ENCODE measurements around the gene CD300LB.
A peak's percentile ranks its signal among the peaks of the same experiment; 100 is the strongest.
"Not testable (repeated sequence)": the region's sequence is repeated elsewhere in the genome, so short reads cannot be mapped to it uniquely, and the experiment has no call there.

CD300LB gene

GRCh38 chr17:74525781-74526288 is 5.4 kb downstream of the CD300LB start:
- no peak for DNase-seq (ENCODE audit: low spot score)

DNA sequence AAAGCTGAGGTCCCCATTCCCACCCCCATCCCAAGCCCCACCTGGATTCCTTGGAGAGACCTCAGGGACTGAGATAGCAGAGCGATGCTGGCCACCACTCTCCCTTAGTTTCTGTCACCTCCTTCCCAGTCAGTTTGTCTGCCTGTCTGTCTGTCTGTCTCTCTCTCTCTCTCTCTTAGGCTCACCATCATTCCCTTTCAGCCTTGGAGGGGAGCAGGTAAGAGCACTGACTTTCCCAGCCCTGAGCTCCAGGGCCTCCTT is 5.9 kb downstream of the CD300LB start:
- DNase-seq (ENCODE audit: low spot score) = no peak

GRCh38 chr17:74524653-74525464 is 6.4 kb downstream of the CD300LB start:
- no peak for DNase-seq (ENCODE audit: low spot score)

DNA sequence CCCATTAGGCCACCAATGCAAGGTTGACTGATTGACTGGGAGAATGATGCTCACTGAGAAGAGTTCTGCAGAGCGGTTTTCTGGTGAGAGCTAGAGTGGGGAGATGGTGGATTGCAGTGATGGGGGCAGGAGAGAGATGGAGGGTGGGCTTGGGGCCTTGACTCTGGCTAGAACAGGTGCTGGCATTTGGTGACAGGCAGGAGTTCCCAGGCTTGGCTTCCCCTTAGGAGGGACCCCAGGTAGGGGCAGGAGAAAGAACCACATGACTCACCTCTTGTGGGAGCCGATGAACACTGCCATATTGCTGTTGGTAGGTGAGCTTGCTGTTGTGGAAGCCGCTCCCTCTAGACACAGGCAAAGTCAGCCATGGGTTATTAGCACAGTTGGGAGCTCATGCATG is 8.0 kb downstream of the CD300LB start:
- no peak for DNase-seq (ENCODE audit: low spot score)

- DNase-seq (ENCODE audit: low spot score) = no peak
These were observed 8.7 kb downstream of the CD300LB start for GRCh38 chr17:74522381-74523105.

- no peak for DNase-seq (ENCODE audit: low spot score)
These were observed 9.5 kb downstream of the CD300LB start for GRCh38 chr17:74521701-74522201.

- DNase-seq (ENCODE audit: low spot score) = no peak
These were observed 10.3 kb downstream of the CD300LB start for GRCh38 chr17:74520790-74521480.

- DNase-seq (ENCODE audit: low spot score) = no peak
These were observed 11.2 kb downstream of the CD300LB start for GRCh38 chr17:74520016-74520434.

DNA sequence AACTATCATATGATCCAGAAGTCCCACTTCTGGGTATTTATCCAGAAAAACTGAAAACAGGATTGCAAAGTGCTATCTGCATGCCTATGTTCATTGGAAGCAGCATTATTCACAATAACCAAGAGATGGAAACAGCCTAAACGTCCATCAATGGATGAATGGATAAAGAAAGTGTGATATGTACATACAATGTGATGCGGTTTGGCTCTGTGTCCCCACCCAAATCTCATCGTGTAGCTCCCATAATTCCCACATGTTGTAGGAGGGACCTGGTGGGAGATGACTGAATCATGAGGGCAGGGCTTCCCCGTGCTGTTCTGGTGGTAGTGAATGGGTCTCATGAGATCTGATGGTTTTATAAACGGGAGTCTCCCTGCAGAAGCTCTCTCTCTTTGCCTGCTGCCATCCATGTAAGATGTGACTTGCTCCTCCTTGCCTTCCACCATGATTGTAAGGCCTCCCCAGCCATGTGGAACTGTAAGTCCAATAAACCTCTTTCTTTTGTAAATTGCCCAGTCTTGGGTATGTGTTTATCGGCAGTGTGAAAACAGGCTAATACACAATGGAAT is 12.8 kb downstream of the CD300LB start:
- DNase-seq (ENCODE audit: low spot score) = not testable (repeated sequence)

DNA sequence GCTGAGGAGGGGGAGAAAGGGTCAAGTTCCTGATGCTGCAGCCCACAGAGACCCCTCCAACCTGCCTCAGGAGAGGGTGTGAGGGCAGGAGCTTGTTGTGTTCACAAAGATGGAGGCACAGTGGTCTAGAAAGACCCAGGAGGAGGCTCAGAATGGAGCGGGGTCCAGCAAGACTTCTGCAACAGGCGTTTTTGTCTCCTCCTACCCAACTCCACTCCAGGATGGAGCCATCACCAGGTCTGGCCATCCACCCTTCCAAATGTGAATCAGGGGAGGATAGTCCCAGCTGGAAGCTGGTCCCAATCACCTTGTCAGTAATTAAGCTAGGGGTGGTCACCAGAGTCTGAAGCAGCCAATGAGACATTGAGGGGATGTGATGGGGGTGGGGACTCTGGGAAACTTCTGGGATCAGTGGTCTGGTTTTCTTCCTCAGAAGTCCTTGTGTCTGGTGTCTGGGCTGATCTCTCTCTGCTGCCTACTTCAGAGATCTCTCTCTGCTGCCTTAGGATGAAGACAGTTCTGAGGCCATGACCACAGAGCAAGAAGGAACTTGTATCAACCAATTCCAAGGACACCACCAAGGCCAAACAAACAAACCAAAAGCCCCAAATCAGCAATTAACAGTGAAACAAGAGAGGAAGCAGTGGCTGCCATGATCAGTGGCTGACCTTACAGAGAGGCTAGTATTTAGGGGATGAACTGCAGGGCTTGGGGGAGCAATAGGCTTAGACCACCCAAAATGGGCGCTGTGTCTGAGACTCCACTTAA is 14.5 kb downstream of the CD300LB start:
- DNase-seq (ENCODE audit: low spot score) = no peak

GRCh38 chr17:74515941-74516340 is 15.3 kb downstream of the CD300LB start:
- DNase-seq (ENCODE audit: low spot score) = no peak

GRCh38 chr17:74514632-74515334 is 16.5 kb downstream of the CD300LB start:
- no peak for DNase-seq (ENCODE audit: low spot score)

DNA sequence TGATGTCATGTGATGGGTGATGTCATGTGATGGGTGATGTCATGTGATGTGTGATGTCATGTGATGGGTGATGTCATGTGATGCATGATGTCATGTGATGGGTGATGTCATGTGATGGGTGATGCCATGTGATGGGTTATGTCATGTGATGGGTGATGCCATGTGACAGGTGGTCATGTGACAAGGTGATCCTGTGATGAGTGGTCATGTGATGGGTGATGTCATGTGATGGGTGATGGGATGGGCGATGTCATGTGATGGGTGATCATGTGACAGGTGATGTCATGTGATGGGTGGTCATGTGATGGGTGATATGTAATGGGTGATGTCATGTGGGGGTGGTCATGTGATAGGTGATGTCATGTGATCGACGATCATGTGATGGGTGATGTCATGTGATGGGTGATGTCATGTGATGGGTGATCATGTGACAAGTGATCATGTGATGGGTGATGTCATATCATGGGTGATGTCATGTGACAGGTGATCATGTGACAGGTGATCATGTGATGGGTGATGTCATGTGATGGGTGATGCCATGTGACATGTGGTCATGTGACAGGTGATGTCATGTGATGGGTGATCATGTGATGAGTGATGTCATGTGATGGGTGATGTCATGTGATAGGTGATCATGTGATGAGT is 17.2 kb downstream of the CD300LB start:
- peak; percentile 91 for DNase-seq (ENCODE audit: low spot score)

- DNase-seq (ENCODE audit: low spot score) = no peak
These were observed 18.6 kb downstream of the CD300LB start for GRCh38 chr17:74512624-74513091.

GRCh38 chr17:74512036-74512435 is 19.2 kb downstream of the CD300LB start:
- no peak for DNase-seq (ENCODE audit: low spot score)

DNA sequence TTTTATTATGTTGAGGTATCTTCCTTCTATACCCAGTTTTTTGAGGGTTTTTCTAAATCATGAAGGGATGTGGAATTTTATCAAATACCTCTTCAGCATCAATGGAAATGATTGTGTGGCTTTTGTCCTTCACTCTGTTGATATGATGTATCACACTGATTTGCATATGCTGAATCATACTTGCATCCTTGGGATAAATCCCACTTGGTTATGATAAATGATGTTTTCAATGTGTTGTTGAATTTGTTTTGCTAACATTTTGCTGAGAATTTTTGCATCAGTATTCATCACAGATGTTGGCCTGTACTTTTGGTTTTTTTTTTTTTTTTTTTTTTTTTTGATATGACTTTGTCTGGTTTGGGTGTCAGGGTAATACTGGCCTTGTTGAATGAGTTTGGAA is 23.1 kb downstream of the CD300LB start:
- no peak for DNase-seq (ENCODE audit: low spot score)

GRCh38 chr17:74503949-74504348 is 27.3 kb downstream of the CD300LB start:
- not testable (repeated sequence) for DNase-seq (ENCODE audit: low spot score)

GRCh38 chr17:74502861-74503260 is 28.4 kb downstream of the CD300LB start:
- no peak for DNase-seq (ENCODE audit: low spot score)

DNA sequence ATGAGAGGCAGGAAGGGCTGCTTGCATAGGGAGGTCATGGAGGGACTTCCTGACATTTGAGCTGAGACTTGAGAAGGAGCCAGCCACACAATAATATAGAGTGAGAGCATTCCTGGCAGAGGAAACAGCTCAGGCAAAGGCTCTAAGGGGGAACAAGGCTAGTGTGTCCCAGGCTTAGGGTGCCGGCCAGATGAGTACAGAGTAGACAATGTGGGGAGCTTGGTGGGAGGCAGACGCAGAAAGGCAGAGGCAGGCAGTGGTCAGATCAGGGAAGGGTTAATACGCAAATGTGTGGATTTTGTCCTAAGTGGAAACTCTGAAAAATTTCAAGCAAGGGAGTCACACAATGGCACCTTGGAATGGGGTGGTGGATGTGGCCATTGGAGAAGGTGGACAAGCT is 31.3 kb downstream of the CD300LB start:
- DNase-seq (ENCODE audit: low spot score) = no peak

- no peak for DNase-seq (ENCODE audit: low spot score)
These were observed 33.8 kb downstream of the CD300LB start for GRCh38 chr17:74497471-74497870.
